GM23338 (cell line): ENCODE data around the gene ESPN.
A peak's percentile ranks its signal among the peaks of the same experiment; 100 is the strongest.

Source experiments
- CTCF ChIP-seq, 2 experiments: fragments of 200-600 bp in 1 of 2; sonication (generic) in 1 of 2; conservative IDR thresholded peaks; 2 replicates each; pipeline versions ENCODE4 v1.5.1 to v1.6.1; 2016 to 2017; ENCODE audit warnings: antibody characterized with exemption in 2 of 2, low read depth in 2 of 2, mild to moderate bottlenecking in 2 of 2, moderate library complexity in 1 of 2
- NANOG ChIP-seq: IDR thresholded peaks from 2 replicates; pipeline ENCODE4 v1.6.1; 2016; ENCODE audit warnings: antibody characterized with exemption, borderline replicate concordance

GRCh38 chr1:6438047-6438525 lies 13.5 kb downstream of the ESPN start:
- TF ChIP-seq CTCF (conservative IDR thresholded peaks at IDR 0.05; ENCODE audit: low read depth in 2 of 2) (peak; percentile 91 to 92), NANOG (no peak)
